Measurements from ENCODE around the gene NRF1.

Gene NRF1

GRCh38 chr7:129767120-129768015, 155.8 kb downstream of the NRF1 start:
- no peak for TF ChIP-seq YY1 (IDR thresholded peaks at IDR 0.05; ENCODE audit: low read depth)
- no peak for TF ChIP-seq MAX (IDR thresholded peaks at IDR 0.05)
- TF ChIP-seq NFIC (IDR thresholded peaks at IDR 0.05), result no peak
- no peak for TF ChIP-seq EGR1 (IDR thresholded peaks at IDR 0.05)
- no peak for TF ChIP-seq CEBPB (IDR thresholded peaks at IDR 0.05)
- TF ChIP-seq TAF1 (IDR thresholded peaks at IDR 0.05; ENCODE audit: low read depth), result no peak
- TF ChIP-seq USF1 (IDR thresholded peaks at IDR 0.05), result no peak
- no peak for TF ChIP-seq EP300 (IDR thresholded peaks at IDR 0.05; ENCODE audit: borderline replicate concordance)
- TF ChIP-seq TCF12 (IDR thresholded peaks at IDR 0.05; ENCODE audit: low read depth), result no peak
- TF ChIP-seq RAD21 (IDR thresholded peaks at IDR 0.05; ENCODE audit: low read depth), result no peak
- TF ChIP-seq CREB1 (IDR thresholded peaks at IDR 0.05; ENCODE audit: low read depth), result no peak
- TF ChIP-seq TEAD4 (IDR thresholded peaks at IDR 0.05), result no peak
- no peak for TF ChIP-seq FOXM1 (IDR thresholded peaks at IDR 0.05; ENCODE audit: borderline replicate concordance, low read depth)
- TF ChIP-seq REST (IDR thresholded peaks at IDR 0.05; ENCODE audit: low read depth), result no peak
- TF ChIP-seq ZBTB7A (IDR thresholded peaks at IDR 0.05; ENCODE audit: low read depth), result no peak

GRCh38 chr7:129768614-129769399, 157.3 kb downstream of the NRF1 start:
- no peak for TF ChIP-seq NFIC (IDR thresholded peaks at IDR 0.05)
- TF ChIP-seq YY1 (IDR thresholded peaks at IDR 0.05; ENCODE audit: low read depth), result no peak
- no peak for TF ChIP-seq TEAD4 (IDR thresholded peaks at IDR 0.05)
- no peak for TF ChIP-seq EGR1 (IDR thresholded peaks at IDR 0.05)
- no peak for TF ChIP-seq RAD21 (IDR thresholded peaks at IDR 0.05; ENCODE audit: low read depth)
- TF ChIP-seq EP300 (IDR thresholded peaks at IDR 0.05; ENCODE audit: borderline replicate concordance), result no peak
- TF ChIP-seq TAF1 (IDR thresholded peaks at IDR 0.05; ENCODE audit: low read depth), result no peak
- no peak for TF ChIP-seq CEBPB (IDR thresholded peaks at IDR 0.05)
- no peak for TF ChIP-seq CREB1 (IDR thresholded peaks at IDR 0.05; ENCODE audit: low read depth)
- TF ChIP-seq REST (IDR thresholded peaks at IDR 0.05; ENCODE audit: low read depth), result no peak
- TF ChIP-seq MAX (IDR thresholded peaks at IDR 0.05), result no peak
- no peak for TF ChIP-seq TCF12 (IDR thresholded peaks at IDR 0.05; ENCODE audit: low read depth)
- TF ChIP-seq USF1 (IDR thresholded peaks at IDR 0.05), result no peak
- TF ChIP-seq FOXM1 (IDR thresholded peaks at IDR 0.05; ENCODE audit: borderline replicate concordance, low read depth), result no peak
- TF ChIP-seq ZBTB7A (IDR thresholded peaks at IDR 0.05; ENCODE audit: low read depth), result no peak

- TF ChIP-seq CEBPB (IDR thresholded peaks at IDR 0.05), result no peak
- TF ChIP-seq MAX (IDR thresholded peaks at IDR 0.05), result no peak
- no peak for TF ChIP-seq RAD21 (IDR thresholded peaks at IDR 0.05; ENCODE audit: low read depth)
- no peak for TF ChIP-seq REST (IDR thresholded peaks at IDR 0.05; ENCODE audit: low read depth)
- no peak for TF ChIP-seq NFIC (IDR thresholded peaks at IDR 0.05)
- no peak for TF ChIP-seq TAF1 (IDR thresholded peaks at IDR 0.05; ENCODE audit: low read depth)
- no peak for TF ChIP-seq YY1 (IDR thresholded peaks at IDR 0.05; ENCODE audit: low read depth)
- no peak for TF ChIP-seq FOXM1 (IDR thresholded peaks at IDR 0.05; ENCODE audit: borderline replicate concordance, low read depth)
- no peak for TF ChIP-seq TCF12 (IDR thresholded peaks at IDR 0.05; ENCODE audit: low read depth)
These were observed 157.9 kb downstream of the NRF1 start for GRCh38 chr7:129769400-129769774.

Measured in Ishikawa (cell line).